Measurements from ENCODE around the gene RBM43.
A peak's percentile ranks its signal among the peaks of the same experiment; 100 is the strongest.
"Not testable (repeated sequence)": the region's sequence is repeated elsewhere in the genome, so short reads cannot be mapped to it uniquely, and the experiment has no call there.

The RBM43 gene

GRCh38 chr2:151239624-151240023, 22.0 kb downstream of the RBM43 start:
- TF ChIP-seq CTCF (IDR thresholded peaks at IDR 0.05; ENCODE audit: low read depth, low read length, poor library complexity, severe bottlenecking) = no peak
- no peak for TF ChIP-seq EZH2phosphoT487 (IDR thresholded peaks at IDR 0.05; ENCODE audit: borderline replicate concordance, low read length)

GRCh38 chr2:151238527-151239487, 22.9 kb downstream of the RBM43 start:
- TF ChIP-seq CTCF (IDR thresholded peaks at IDR 0.05; ENCODE audit: low read depth, low read length, poor library complexity, severe bottlenecking) (peak; percentile 72), EZH2phosphoT487 (IDR thresholded peaks at IDR 0.05; ENCODE audit: borderline replicate concordance, low read length) (no peak)
- H3K4me1 ChIP-seq (ENCODE audit: control insufficient read depth, low read length) = no peaks in the 10 kb centered on the region
- H3K9me3 ChIP-seq (ENCODE audit: control insufficient read depth, insufficient read depth, low read length) = no peaks in the 10 kb centered on the region
- H3K4me3 ChIP-seq (ENCODE audit: low read length) = no peak overlapping the region
- no peaks in the 10 kb centered on the region for H3F3A ChIP-seq (ENCODE audit: control insufficient read depth, insufficient read depth)
- H3K4me2 ChIP-seq (ENCODE audit: low read length) = no peak overlapping the region
- no peaks in the 10 kb centered on the region for H3K79me2 ChIP-seq (ENCODE audit: control insufficient read depth, low read length)
- no peak overlapping the region for H3K27ac ChIP-seq (ENCODE audit: low read depth, low read length)
- no peaks in the 10 kb centered on the region for H3K9me2 ChIP-seq (replicated peaks; ENCODE audit: control insufficient read depth, low read length)
- peaks cover 14% of the 10 kb centered on the region for H3K27me3 ChIP-seq (ENCODE audit: control insufficient read depth, low read length)
- H3K36me3 ChIP-seq (ENCODE audit: control insufficient read depth, low read length) = no peaks in the 10 kb centered on the region
- no peaks in the 10 kb centered on the region for H4K20me1 ChIP-seq (ENCODE audit: control insufficient read depth, insufficient read depth, low read depth, low read length)

More at GRCh38 chr2:151239624-151240023, 22.0 kb downstream of the RBM43 start:
- Histone ChIP-seq H3K9me3 (ENCODE audit: control insufficient read depth, insufficient read depth, low read length) (no peaks in the 10 kb centered on the region), H3K4me1 (ENCODE audit: control insufficient read depth, low read length) (no peaks in the 10 kb centered on the region), H4K20me1 (ENCODE audit: control insufficient read depth, insufficient read depth, low read depth, low read length) (no peaks in the 10 kb centered on the region), H3K36me3 (ENCODE audit: control insufficient read depth, low read length) (no peaks in the 10 kb centered on the region), H3K27ac (ENCODE audit: low read depth, low read length) (no peak overlapping the region), H3K4me3 (ENCODE audit: low read length) (no peak overlapping the region), H3K9me2 (replicated peaks; ENCODE audit: control insufficient read depth, low read length) (no peaks in the 10 kb centered on the region), H3F3A (ENCODE audit: control insufficient read depth, insufficient read depth) (no peaks in the 10 kb centered on the region), H3K79me2 (ENCODE audit: control insufficient read depth, low read length) (no peaks in the 10 kb centered on the region), H3K27me3 (ENCODE audit: control insufficient read depth, low read length) (peaks cover 14% of the 10 kb centered on the region), H3K4me2 (ENCODE audit: low read length) (no peak overlapping the region)

GRCh38 chr2:151237422-151238025, 24.1 kb downstream of the RBM43 start:
- Histone ChIP-seq H3K27me3 (ENCODE audit: control insufficient read depth, low read length) (peaks cover 14% of the 10 kb centered on the region), H3K4me3 (ENCODE audit: low read length) (no peak overlapping the region), H3K4me1 (ENCODE audit: control insufficient read depth, low read length) (no peaks in the 10 kb centered on the region), H3K9me3 (ENCODE audit: control insufficient read depth, insufficient read depth, low read length) (no peaks in the 10 kb centered on the region), H3K27ac (ENCODE audit: low read depth, low read length) (no peak overlapping the region), H3K36me3 (ENCODE audit: control insufficient read depth, low read length) (no peaks in the 10 kb centered on the region), H3K9me2 (replicated peaks; ENCODE audit: control insufficient read depth, low read length) (no peaks in the 10 kb centered on the region), H3K79me2 (ENCODE audit: control insufficient read depth, low read length) (no peaks in the 10 kb centered on the region), H3F3A (ENCODE audit: control insufficient read depth, insufficient read depth) (no peaks in the 10 kb centered on the region), H3K4me2 (ENCODE audit: low read length) (no peak overlapping the region), H4K20me1 (ENCODE audit: control insufficient read depth, insufficient read depth, low read depth, low read length) (no peaks in the 10 kb centered on the region)
- TF ChIP-seq EZH2phosphoT487 (IDR thresholded peaks at IDR 0.05; ENCODE audit: borderline replicate concordance, low read length) = no peak
- no peak for TF ChIP-seq CTCF (IDR thresholded peaks at IDR 0.05; ENCODE audit: low read depth, low read length, poor library complexity, severe bottlenecking)

- not testable (repeated sequence) for H3K4me1 ChIP-seq (ENCODE audit: control insufficient read depth, low read length); H4K20me1 ChIP-seq (ENCODE audit: control insufficient read depth, insufficient read depth, low read depth, low read length); H3K79me2 ChIP-seq (ENCODE audit: control insufficient read depth, low read length); H3K9me3 ChIP-seq (ENCODE audit: control insufficient read depth, insufficient read depth, low read length); H3K9me2 ChIP-seq (replicated peaks; ENCODE audit: control insufficient read depth, low read length); H3F3A ChIP-seq (ENCODE audit: control insufficient read depth, insufficient read depth); H3K4me2 ChIP-seq (ENCODE audit: low read length); H3K4me3 ChIP-seq (ENCODE audit: low read length); H3K27ac ChIP-seq (ENCODE audit: low read depth, low read length); H3K36me3 ChIP-seq (ENCODE audit: control insufficient read depth, low read length)
- H3K27me3 ChIP-seq (ENCODE audit: control insufficient read depth, low read length) = peaks cover 11% of the 10 kb centered on the region
Measured at GRCh38 chr2:151233760-151234159, 27.9 kb downstream of the RBM43 start.

- not testable (repeated sequence) for H3F3A ChIP-seq (ENCODE audit: control insufficient read depth, insufficient read depth)
- H3K27me3 ChIP-seq (ENCODE audit: control insufficient read depth, low read length) = peaks cover 11% of the 10 kb centered on the region
Measured at GRCh38 chr2:151233288-151233687, 28.4 kb downstream of the RBM43 start.

More at GRCh38 chr2:151233288-151233687, 28.4 kb downstream of the RBM43 start:
- H3K9me2 ChIP-seq (replicated peaks; ENCODE audit: control insufficient read depth, low read length); H3K36me3 ChIP-seq (ENCODE audit: control insufficient read depth, low read length); H3K27ac ChIP-seq (ENCODE audit: low read depth, low read length); H3K4me2 ChIP-seq (ENCODE audit: low read length); H3K4me3 ChIP-seq (ENCODE audit: low read length); H3K79me2 ChIP-seq (ENCODE audit: control insufficient read depth, low read length); H3K9me3 ChIP-seq (ENCODE audit: control insufficient read depth, insufficient read depth, low read length); H3K4me1 ChIP-seq (ENCODE audit: control insufficient read depth, low read length); H4K20me1 ChIP-seq (ENCODE audit: control insufficient read depth, insufficient read depth, low read depth, low read length): not testable (repeated sequence)
